ENCODE data around the gene PARD3. TPM values are rescaled to one million over a fixed set of nuclear protein-coding genes. Genes with fewer than 3 reads are reported as not detected.

Gene PARD3
- total RNA-seq, 4 donors from 2014 or later, result 27.3 to 65.3 (median 55.6) TPM

- Histone ChIP-seq H3K4me3 (no peak overlapping the region), H3K9me3 (no peaks in the 10 kb centered on the region), H3K27ac (no peak overlapping the region), H3K4me1 (peaks cover 21 to 41% (median 36%) of the 10 kb centered on the region in 4 donors), H3K36me3 (no peaks in the 10 kb centered on the region), H3K27me3 (no peaks in the 10 kb centered on the region)
- WGBS, 2 donors (ENCODE audit: low coverage in 1 of 2), result 40 to 76% methylated on average over 1 of the region's 1 CpG
- TF ChIP-seq POLR2A (IDR thresholded peaks at IDR 0.05) (no peak), EP300 (IDR thresholded peaks at IDR 0.05; ENCODE audit: low read depth) (no peak), POLR2AphosphoS5 (IDR thresholded peaks at IDR 0.05) (no peak), CTCF (IDR thresholded peaks at IDR 0.05) (no peak)
- intact Hi-C loops (cut with DNase I; ENCODE audit: low total_unique reads) (no loop called here), in situ Hi-C loops (cut with MboI; ENCODE audit: low pct_ligation_motif_present in 1 of 4, low pct_unique_long_range_greater_than_20kb in 1 of 4, low sequenced_read_pairs in 3 of 4) (no loop called here)
- DNase-seq, result no peak
Measured at GRCh38 chr10:34786464-34786863, 28.6 kb downstream of the PARD3 start.

GRCh38 chr10:34781711-34782110, 33.4 kb downstream of the PARD3 start:
- Histone ChIP-seq H3K27me3 (no peaks in the 10 kb centered on the region), H3K4me3 (no peak overlapping the region), H3K36me3 (no peaks in the 10 kb centered on the region), H3K9me3 (no peaks in the 10 kb centered on the region), H3K4me1 (peaks cover 17 to 40% (median 27%) of the 10 kb centered on the region in 4 donors), H3K27ac (peak overlapping the region in 3 of 4 donors; percentile 30 to 51 (median 46))
- TF ChIP-seq CTCF (IDR thresholded peaks at IDR 0.05) (no peak), POLR2A (IDR thresholded peaks at IDR 0.05) (no peak), EP300 (IDR thresholded peaks at IDR 0.05; ENCODE audit: low read depth) (no peak)
- WGBS, 2 donors (ENCODE audit: low coverage in 1 of 2), result 33 to 39% methylated on average over 3 of the region's 3 CpGs
- no peak for DNase-seq
- intact Hi-C loops (cut with DNase I; ENCODE audit: low total_unique reads), result no loop called here
- in situ Hi-C loops (cut with MboI; ENCODE audit: low pct_ligation_motif_present in 1 of 4, low pct_unique_long_range_greater_than_20kb in 1 of 4, low sequenced_read_pairs in 3 of 4), result no loop called here

DNA sequence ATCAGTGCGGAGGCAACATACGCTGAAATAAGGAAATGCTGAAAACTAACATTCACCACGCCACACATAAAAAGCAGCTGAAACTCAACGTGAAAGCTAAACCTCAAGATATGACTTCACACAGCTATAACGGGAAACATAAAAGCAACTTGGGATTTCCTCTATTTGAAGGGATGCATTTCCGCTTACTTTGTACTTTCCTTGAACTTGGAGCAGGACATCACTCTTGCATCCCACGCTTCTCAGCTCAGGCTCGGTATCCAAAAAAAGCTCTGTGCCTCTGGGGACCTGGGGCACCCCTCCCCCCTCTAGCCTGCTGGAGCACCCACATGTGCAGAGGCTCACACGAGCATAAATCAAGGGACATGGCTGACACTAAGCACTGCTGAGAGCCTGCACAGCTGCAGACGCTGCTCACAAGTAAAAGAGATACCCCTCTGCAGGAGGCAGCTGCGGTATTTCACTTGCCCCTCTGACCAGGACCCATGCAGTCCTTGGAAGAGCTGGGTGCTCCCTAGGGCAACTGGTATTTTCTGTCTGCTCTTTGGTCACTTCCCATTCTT, 34.2 kb downstream of the PARD3 start:
- no peak overlapping the region for H3K4me3 ChIP-seq
- H3K9me3 ChIP-seq, result no peaks in the 10 kb centered on the region
- WGBS, 2 donors (ENCODE audit: low coverage in 1 of 2), result 16% methylated on average over 6 to 11 of the region's 11 CpGs
- intact Hi-C loops (cut with DNase I; ENCODE audit: low total_unique reads) (no loop called here), in situ Hi-C loops (cut with MboI; ENCODE audit: low pct_ligation_motif_present in 1 of 4, low pct_unique_long_range_greater_than_20kb in 1 of 4, low sequenced_read_pairs in 3 of 4) (no loop called here)
- H3K36me3 ChIP-seq, result no peaks in the 10 kb centered on the region
- H3K4me1 ChIP-seq, result peaks cover 17 to 45% (median 27%) of the 10 kb centered on the region in 4 donors
- TF ChIP-seq EP300 (IDR thresholded peaks at IDR 0.05; ENCODE audit: low read depth), result no peak
- TF ChIP-seq CTCF (IDR thresholded peaks at IDR 0.05), result no peak
- no peak for TF ChIP-seq POLR2A (IDR thresholded peaks at IDR 0.05)
- TF ChIP-seq POLR2AphosphoS5 (IDR thresholded peaks at IDR 0.05), result peak; percentile 10 to 22 (median 22)
- peak overlapping the region; percentile 30 to 56 (median 48) for H3K27ac ChIP-seq
- no peak for DNase-seq
- no peaks in the 10 kb centered on the region for H3K27me3 ChIP-seq

- no peak for DNase-seq
- in situ Hi-C loops (cut with MboI; ENCODE audit: low pct_ligation_motif_present in 1 of 4, low pct_unique_long_range_greater_than_20kb in 1 of 4, low sequenced_read_pairs in 3 of 4) (no loop called here), intact Hi-C loops (cut with DNase I; ENCODE audit: low total_unique reads) (no loop called here)
- Histone ChIP-seq H3K36me3 (no peaks in the 10 kb centered on the region), H3K27me3 (no peaks in the 10 kb centered on the region), H3K4me3 (no peak overlapping the region), H3K27ac (no peak overlapping the region), H3K9me3 (no peaks in the 10 kb centered on the region), H3K4me1 (peaks cover 17 to 58% (median 29%) of the 10 kb centered on the region in 4 donors)
- 80 to 84% methylated on average over 3 of the region's 3 CpGs for WGBS, 2 donors (ENCODE audit: low coverage in 1 of 2)
- TF ChIP-seq POLR2AphosphoS5 (IDR thresholded peaks at IDR 0.05) (no peak), EP300 (IDR thresholded peaks at IDR 0.05; ENCODE audit: low read depth) (no peak), CTCF (IDR thresholded peaks at IDR 0.05) (no peak), POLR2A (IDR thresholded peaks at IDR 0.05) (no peak)
Measured at GRCh38 chr10:34778237-34778636, 36.9 kb downstream of the PARD3 start.
